ENCODE data around the gene PTK6.

PTK6 gene

DNA sequence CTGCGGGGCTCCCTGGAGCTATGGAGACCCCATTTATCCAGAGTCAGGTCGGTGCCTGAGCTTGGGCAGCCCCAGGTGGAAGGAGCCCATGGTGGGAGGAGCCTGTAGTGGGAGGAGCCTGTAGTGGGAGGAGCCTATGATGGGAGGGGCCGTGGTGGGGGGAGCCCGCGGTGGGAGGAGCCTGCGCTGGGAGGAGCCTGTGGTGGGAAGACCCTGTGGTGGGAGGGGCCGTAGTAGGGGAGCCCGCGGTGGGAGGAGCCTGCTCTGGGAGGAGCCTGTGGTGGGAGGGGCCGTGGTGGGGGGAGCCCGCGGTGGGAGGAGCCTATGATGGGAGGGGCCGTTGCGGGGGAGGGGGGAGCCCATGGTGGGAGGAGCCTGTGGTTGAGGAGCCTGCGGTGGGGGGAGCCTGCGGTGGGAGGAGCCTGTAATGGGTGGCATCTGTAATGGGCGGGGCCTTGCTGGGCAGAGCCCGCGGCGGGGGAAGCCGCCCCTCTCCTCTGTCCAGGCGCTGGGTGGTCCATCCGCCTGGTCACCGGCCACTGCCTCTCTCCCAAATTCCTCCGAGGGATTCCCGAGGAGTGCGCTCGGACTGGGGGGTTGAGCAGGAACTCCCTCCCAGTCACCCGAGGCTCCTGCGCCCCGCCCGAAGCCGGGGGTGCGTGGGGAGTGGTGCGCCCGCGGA lies 16.2 kb upstream of the PTK6 start:
- TF ChIP-seq, protein P1, sequence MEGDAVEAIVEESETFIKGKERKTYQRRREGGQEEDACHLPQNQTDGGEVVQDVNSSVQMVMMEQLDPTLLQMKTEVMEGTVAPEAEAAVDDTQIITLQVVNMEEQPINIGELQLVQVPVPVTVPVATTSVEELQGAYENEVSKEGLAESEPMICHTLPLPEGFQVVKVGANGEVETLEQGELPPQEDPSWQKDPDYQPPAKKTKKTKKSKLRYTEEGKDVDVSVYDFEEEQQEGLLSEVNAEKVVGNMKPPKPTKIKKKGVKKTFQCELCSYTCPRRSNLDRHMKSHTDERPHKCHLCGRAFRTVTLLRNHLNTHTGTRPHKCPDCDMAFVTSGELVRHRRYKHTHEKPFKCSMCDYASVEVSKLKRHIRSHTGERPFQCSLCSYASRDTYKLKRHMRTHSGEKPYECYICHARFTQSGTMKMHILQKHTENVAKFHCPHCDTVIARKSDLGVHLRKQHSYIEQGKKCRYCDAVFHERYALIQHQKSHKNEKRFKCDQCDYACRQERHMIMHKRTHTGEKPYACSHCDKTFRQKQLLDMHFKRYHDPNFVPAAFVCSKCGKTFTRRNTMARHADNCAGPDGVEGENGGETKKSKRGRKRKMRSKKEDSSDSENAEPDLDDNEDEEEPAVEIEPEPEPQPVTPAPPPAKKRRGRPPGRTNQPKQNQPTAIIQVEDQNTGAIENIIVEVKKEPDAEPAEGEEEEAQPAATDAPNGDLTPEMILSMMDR (conservative IDR thresholded peaks at IDR 0.05): no peak
- peak overlapping the region; percentile 40; the same call in 1 of the 2 replicates for H3K27ac ChIP-seq

DNA sequence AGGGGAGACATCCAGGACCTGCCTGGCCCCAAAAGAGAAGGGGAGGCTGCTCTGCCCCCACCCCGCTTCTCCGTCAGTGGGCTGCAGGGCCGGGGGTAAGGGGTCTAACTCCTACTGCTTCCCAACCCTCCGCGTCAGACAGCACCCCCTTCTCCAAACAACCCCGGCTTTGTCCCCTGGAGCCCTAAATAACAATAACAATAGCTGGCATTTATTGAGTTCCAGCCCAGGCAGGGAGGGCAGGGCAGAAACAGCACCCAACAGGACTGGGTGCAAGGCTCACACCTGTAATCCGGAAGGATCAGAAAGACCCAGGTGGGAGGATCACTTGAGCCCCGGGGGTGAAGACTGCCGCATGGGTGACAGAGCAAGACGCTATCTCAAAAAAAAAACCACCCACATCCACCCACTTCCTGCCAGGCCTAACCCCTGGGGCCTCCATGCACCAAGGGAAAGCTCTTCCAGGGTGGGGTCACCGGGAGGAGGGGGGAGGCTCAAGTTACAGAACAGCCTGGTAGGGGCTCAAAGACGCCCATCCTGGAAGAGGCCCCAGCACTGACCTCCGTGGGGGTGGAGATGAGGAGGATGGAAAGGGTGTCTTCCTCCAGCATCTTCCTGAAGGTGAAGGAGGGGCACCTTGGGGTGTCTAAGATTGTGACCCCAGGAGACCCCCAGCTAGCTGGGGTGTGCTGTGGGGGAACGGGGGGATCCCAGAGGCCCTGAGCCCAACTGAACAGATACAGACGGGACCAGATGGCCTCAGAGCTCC lies 15.5 kb upstream of the PTK6 start:
- no peak overlapping the region for H3K27ac ChIP-seq
- TF ChIP-seq, protein P1 (conservative IDR thresholded peaks at IDR 0.05): no peak

DNA sequence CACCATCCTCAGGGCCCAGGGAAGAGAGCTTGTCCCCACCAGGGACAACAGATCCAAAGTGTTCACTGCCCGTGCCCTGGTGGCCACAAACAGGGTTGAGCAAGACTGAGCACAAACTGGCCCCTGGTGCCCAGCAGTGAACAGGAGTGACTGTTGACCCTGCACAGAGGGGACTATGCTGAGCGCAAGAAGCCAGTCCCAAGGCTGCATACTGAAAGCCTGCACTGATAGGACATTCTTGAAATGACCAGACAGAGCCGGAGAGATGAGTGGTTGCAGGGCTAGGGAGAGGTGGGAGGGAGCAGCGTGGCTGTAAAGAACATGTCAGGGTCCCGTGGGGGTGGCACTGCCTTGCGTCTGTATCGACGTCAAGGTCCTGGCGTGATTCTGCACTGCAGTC lies 13.9 kb upstream of the PTK6 start:
- no peak overlapping the region for H3K27ac ChIP-seq
- TF ChIP-seq, protein P1 (conservative IDR thresholded peaks at IDR 0.05): no peak

DNA sequence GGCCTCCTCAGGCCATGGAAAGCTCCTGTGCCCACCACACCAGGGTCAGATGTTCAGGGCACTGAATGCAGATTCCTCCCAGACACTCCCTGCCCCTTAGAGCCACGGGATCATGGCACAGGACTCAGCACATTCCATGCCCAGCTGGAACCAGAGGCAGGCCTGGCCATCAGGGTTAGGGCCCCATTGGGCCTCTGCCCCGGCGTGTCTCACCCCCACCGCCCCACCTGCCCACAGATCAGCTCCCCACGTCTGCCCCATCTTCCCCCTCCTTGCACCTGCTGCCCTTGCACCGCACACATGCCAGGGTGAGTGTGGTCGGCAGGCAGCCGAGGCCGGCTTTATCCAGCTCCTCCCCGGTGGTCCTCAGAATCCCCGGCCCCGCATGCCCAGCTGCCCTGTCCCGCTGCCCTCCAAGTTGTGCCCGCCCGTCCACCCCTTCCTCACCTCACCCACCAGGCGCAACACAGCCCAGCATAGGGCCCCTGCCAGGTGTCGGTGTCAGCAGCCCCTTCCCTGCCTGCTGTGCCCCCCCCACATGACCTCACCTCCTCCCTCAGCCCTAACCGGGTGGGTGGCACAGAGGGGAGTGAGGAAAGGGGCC lies 12.6 kb upstream of the PTK6 start:
- TF ChIP-seq, protein P1 (conservative IDR thresholded peaks at IDR 0.05): no peak
- no peak overlapping the region for H3K27ac ChIP-seq

DNA sequence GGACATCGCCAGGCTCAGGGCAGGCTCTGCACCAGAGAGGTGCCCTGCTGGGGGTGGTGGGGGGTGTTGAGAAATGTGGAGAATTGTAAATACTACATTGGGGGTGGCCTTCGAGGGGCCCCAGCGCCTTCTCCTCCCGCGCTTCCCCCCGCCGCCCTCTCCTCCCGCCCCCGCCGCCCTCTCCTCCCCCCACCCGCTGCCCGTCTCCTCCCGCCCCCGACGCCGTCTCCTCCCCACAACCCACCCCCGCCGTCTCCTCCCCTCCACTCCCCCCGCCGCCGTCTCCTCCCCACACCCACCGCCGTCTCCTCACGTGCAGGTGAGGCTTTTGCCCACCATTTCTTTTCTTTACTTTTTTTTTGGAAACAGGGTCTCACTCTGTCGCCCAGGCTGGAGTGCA lies 11.8 kb upstream of the PTK6 start:
- no peak overlapping the region for H3K27ac ChIP-seq
- TF ChIP-seq, protein P1 (conservative IDR thresholded peaks at IDR 0.05): no peak

DNA sequence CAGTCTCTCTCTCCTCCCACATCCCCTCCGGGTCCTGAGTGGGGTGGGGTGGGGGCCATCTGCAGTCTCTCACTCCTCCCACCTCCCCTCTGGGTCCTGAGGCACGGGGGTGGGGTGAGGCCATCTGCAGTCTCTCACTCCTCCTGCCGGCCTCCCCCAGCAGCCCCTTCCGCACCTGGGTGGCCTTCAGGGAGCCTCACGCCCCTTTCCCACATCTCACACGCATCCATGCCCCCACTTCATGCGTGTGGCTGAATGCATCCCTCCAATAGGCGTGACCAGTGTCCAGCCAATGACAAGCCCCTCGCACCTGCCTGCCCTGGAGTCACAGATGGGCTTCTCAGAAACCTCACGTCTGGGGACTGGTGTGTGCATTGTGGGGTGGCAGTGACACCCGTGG lies 11.4 kb upstream of the PTK6 start:
- TF ChIP-seq, protein P1 (conservative IDR thresholded peaks at IDR 0.05): no peak

DNA sequence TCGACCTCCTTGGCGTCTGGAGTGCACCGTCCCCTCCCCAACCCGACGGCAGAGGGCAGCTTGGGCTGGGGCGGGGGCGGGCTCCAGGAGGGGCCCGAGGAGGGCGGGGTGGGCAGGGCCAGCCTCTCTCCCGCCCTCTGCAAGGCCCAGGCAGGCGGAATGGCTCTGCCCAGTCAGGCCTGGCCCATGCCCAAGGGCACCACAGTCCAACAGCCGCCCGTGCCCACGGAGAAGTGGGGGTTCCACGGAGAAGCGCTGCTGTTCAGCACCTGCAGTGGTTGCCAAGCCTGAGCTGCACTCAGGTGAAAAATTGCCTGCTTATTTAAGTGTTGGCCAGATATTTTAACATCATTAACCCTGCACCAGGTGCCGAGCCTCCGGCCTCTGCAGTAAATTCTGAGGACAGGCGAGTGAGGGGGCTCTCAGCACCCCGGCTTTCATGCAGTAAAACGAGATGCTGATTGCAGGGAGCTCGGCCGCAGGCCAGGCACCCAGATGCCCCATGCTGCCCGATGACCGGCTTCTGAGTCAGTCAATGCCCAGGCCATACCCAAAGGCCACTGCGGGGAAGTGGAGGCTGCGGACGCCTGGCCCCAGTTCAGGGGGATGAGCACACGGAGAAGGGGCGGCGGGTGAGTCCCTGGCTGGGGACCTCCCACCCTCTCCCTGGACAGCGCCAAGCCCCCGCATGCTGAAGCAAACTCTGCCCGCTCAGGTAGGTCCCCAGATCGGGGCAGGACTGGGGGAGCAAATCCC lies 10.7 kb upstream of the PTK6 start, which contains the start of gene SRMS:
Gene SRMS (minus strand): TSS at position 25 of the 756 bp plus-strand sequence. CDS start 286 bp downstream, outside the sequence.
- TF ChIP-seq, protein P1 (conservative IDR thresholded peaks at IDR 0.05): no peak
- no peak within 1 kb of the TSS for H3K27ac ChIP-seq

More for the DNA sequence above, 11.4 kb upstream of the PTK6 start:
- H3K27ac ChIP-seq: no peak overlapping the region
